Measurements from ENCODE around the gene NPHP1.

NPHP1 gene

GRCh38 chr2:110216803-110217202 lies 12.0 kb upstream of the NPHP1 start:
- TF ChIP-seq EZH2phosphoT487 (IDR thresholded peaks at IDR 0.05; ENCODE audit: borderline replicate concordance) (no peak), CTCF (conservative IDR thresholded peaks at IDR 0.05; ENCODE audit: low read length) (no peak)
- peaks cover under 1% of the 10 kb centered on the region for H3K4me1 ChIP-seq (ENCODE audit: insufficient read depth, low read length, poor library complexity, severe bottlenecking)
- H3K4me2 ChIP-seq (ENCODE audit: low read depth, low read length, poor library complexity, severe bottlenecking) = no peak overlapping the region
- H3K4me3 ChIP-seq (ENCODE audit: low read length, poor library complexity, severe bottlenecking) = no peak overlapping the region
- H3K36me3 ChIP-seq (ENCODE audit: insufficient read depth, low read length) = no peaks in the 10 kb centered on the region
- H3K9me3 ChIP-seq (ENCODE audit: insufficient read depth, low read depth, low read length) = peaks cover 7% of the 10 kb centered on the region; the same call in 1 of the 2 replicates
- no peak overlapping the region for H3K9ac ChIP-seq (ENCODE audit: low read depth, low read length, poor library complexity, severe bottlenecking)
- no peaks in the 10 kb centered on the region for H3K9me2 ChIP-seq (replicated peaks; ENCODE audit: low read depth, low read length)
- peaks cover 58% of the 10 kb centered on the region for H3K27me3 ChIP-seq (ENCODE audit: insufficient read depth, low read length, poor library complexity, severe bottlenecking)
- no peaks in the 10 kb centered on the region for H3F3A ChIP-seq (ENCODE audit: low read depth)
- H2AFZ ChIP-seq (ENCODE audit: low read length) = no peak overlapping the region
- H4K20me1 ChIP-seq (ENCODE audit: insufficient read depth, low read length, poor library complexity, severe bottlenecking) = no peaks in the 10 kb centered on the region
- peaks cover 6% of the 10 kb centered on the region for H3K79me2 ChIP-seq (ENCODE audit: insufficient read depth, low read length)

- no peaks in the 10 kb centered on the region for H3K9me2 ChIP-seq (replicated peaks; ENCODE audit: low read depth, low read length)
- H3K4me1 ChIP-seq (ENCODE audit: insufficient read depth, low read length, poor library complexity, severe bottlenecking) = peaks cover 6% of the 10 kb centered on the region
- H3K79me2 ChIP-seq (ENCODE audit: insufficient read depth, low read length) = peaks cover 12% of the 10 kb centered on the region
- H3K4me3 ChIP-seq (ENCODE audit: low read length, poor library complexity, severe bottlenecking) = no peak overlapping the region
- no peak for TF ChIP-seq EZH2phosphoT487 (IDR thresholded peaks at IDR 0.05; ENCODE audit: borderline replicate concordance)
- no peak for TF ChIP-seq CTCF (conservative IDR thresholded peaks at IDR 0.05; ENCODE audit: low read length)
- no peak overlapping the region for H3K4me2 ChIP-seq (ENCODE audit: low read depth, low read length, poor library complexity, severe bottlenecking)
- no peaks in the 10 kb centered on the region for H4K20me1 ChIP-seq (ENCODE audit: insufficient read depth, low read length, poor library complexity, severe bottlenecking)
- peaks cover 52% of the 10 kb centered on the region for H3K27me3 ChIP-seq (ENCODE audit: insufficient read depth, low read length, poor library complexity, severe bottlenecking)
- no peaks in the 10 kb centered on the region for H3K36me3 ChIP-seq (ENCODE audit: insufficient read depth, low read length)
- peaks cover 7% of the 10 kb centered on the region; the same call in 1 of the 2 replicates for H3K9me3 ChIP-seq (ENCODE audit: insufficient read depth, low read depth, low read length)
- H3K9ac ChIP-seq (ENCODE audit: low read depth, low read length, poor library complexity, severe bottlenecking) = no peak overlapping the region
- no peak overlapping the region for H2AFZ ChIP-seq (ENCODE audit: low read length)
- H3F3A ChIP-seq (ENCODE audit: low read depth) = no peaks in the 10 kb centered on the region
These were observed 11.4 kb upstream of the NPHP1 start for GRCh38 chr2:110216199-110216598.

- Histone ChIP-seq H3F3A (ENCODE audit: low read depth) (no peaks in the 10 kb centered on the region), H2AFZ (ENCODE audit: low read length) (no peak overlapping the region), H3K79me2 (ENCODE audit: insufficient read depth, low read length) (peaks cover 17% of the 10 kb centered on the region), H3K4me1 (ENCODE audit: insufficient read depth, low read length, poor library complexity, severe bottlenecking) (peaks cover 10% of the 10 kb centered on the region), H3K9me3 (ENCODE audit: insufficient read depth, low read depth, low read length) (peaks cover 7% of the 10 kb centered on the region; the same call in 1 of the 2 replicates), H3K9me2 (replicated peaks; ENCODE audit: low read depth, low read length) (no peaks in the 10 kb centered on the region), H4K20me1 (ENCODE audit: insufficient read depth, low read length, poor library complexity, severe bottlenecking) (no peaks in the 10 kb centered on the region), H3K36me3 (ENCODE audit: insufficient read depth, low read length) (no peaks in the 10 kb centered on the region), H3K4me3 (ENCODE audit: low read length, poor library complexity, severe bottlenecking) (no peak overlapping the region), H3K4me2 (ENCODE audit: low read depth, low read length, poor library complexity, severe bottlenecking) (no peak overlapping the region), H3K9ac (ENCODE audit: low read depth, low read length, poor library complexity, severe bottlenecking) (no peak overlapping the region), H3K27me3 (ENCODE audit: insufficient read depth, low read length, poor library complexity, severe bottlenecking) (peaks cover 52% of the 10 kb centered on the region)
- no peak for TF ChIP-seq CTCF (conservative IDR thresholded peaks at IDR 0.05; ENCODE audit: low read length)
- no peak for TF ChIP-seq EZH2phosphoT487 (IDR thresholded peaks at IDR 0.05; ENCODE audit: borderline replicate concordance)
These were observed 10.8 kb upstream of the NPHP1 start for GRCh38 chr2:110215566-110216158.
